Spleen (tissue), 7 donors: ENCODE data around the gene PCSK6.

Experiments
- CTCF ChIP-seq, 11 experiments: fragments of 200-600 bp in 7 of 11; fragments of 450-650 bp in 4 of 11; sonication (generic) in 4 of 11; IDR thresholded peaks in 8 of 11; conservative IDR thresholded peaks in 3 of 11; 1 replicate in 7 of 11; 2 replicates in 4 of 11; pipeline versions ENCODE4 v1.4.0 to v1.8.0; 2016 to 2021; ENCODE audit warnings: antibody characterized with exemption in 11 of 11, inconsistent platforms in 4 of 11, mild to moderate bottlenecking in 1 of 11
- POLR2A ChIP-seq, 3 donors: fragments of 450-650 bp; IDR thresholded peaks; one replicate each; pipeline ENCODE4 v1.5.1; 2017; ENCODE audit warnings: antibody characterized with exemption in 3 of 3, mild to moderate bottlenecking in 1 of 3
- POLR2AphosphoS5 ChIP-seq, 3 donors: sonication (generic); formaldehyde crosslinking; IDR thresholded peaks; one replicate each; pipeline ENCODE4 v1.5.1; 2017; ENCODE audit warnings: antibody characterized with exemption in 3 of 3
- donor health status: DM: no; HTN: no; CAD: no; lungs with moderate emphysema.
- donor health status: DM: no; HTN: no; CAD: no.
- donor health status: DM: no; HTN: no; CAD: no.

- TF ChIP-seq CTCF (IDR thresholded peaks at IDR 0.05 in 8 of 11, conservative IDR thresholded peaks at IDR 0.05 in 3 of 11) (peak; percentile 25 to 71 (median 48)), POLR2A (IDR thresholded peaks at IDR 0.05) (no peak), POLR2AphosphoS5 (IDR thresholded peaks at IDR 0.05) (peak in 2 of 3 donors; percentile 63 to 78)
These were observed 168.9 kb downstream of the PCSK6 start for GRCh38 chr15:101320501-101321052.
